GM18951 (cell line): ENCODE data around the gene MOG.
A peak's percentile ranks its signal among the peaks of the same experiment; 100 is the strongest.

Experiments used
- POLR2A ChIP-seq: IDR thresholded peaks from 4 replicates; pipeline ENCODE4 v1.6.1; 2011; ENCODE audit warnings: mild to moderate bottlenecking; ENCODE audit not compliant: insufficient read length, insufficient read depth; ENCODE audit errors: extremely low read depth
- in situ Hi-C: fragments of 300-500 bp; cut with MboI; formaldehyde crosslinking; loops from one replicate; pipeline ENCODE4 v1.12.0; 2022; ENCODE audit warnings: low sequenced_read_pairs, mixed read lengths, inconsistent platforms; ENCODE audit not compliant: unreplicated experiment

The MOG gene

GRCh38 chr6:29676981-29677601, 20.2 kb downstream of the MOG start:
- in situ Hi-C loops, result no loop called here

GRCh38 chr6:29678114-29678513, 21.2 kb downstream of the MOG start:
- in situ Hi-C loops, result no loop called here
- no peak for TF ChIP-seq POLR2A

More at GRCh38 chr6:29676981-29677601, 20.2 kb downstream of the MOG start:
- no peak for TF ChIP-seq POLR2A

- in situ Hi-C loops, result no loop called here
Measured at GRCh38 chr6:29679962-29680361, 23.1 kb downstream of the MOG start.

GRCh38 chr6:29680416-29680815, 23.5 kb downstream of the MOG start:
- no peak for TF ChIP-seq POLR2A
- in situ Hi-C loops, result no loop called here

More at GRCh38 chr6:29679962-29680361, 23.1 kb downstream of the MOG start:
- no peak for TF ChIP-seq POLR2A

- in situ Hi-C loops, result no loop called here
- peak; percentile 52 for TF ChIP-seq POLR2A
Measured at GRCh38 chr6:29680904-29681303, 24.0 kb downstream of the MOG start, which contains the start of gene ZFP57. Gene ZFP57, minus strand, starts transcription at chr6:29681152. Its CDS starts 4,149 bp downstream, at chr6:29677003.

GRCh38 chr6:29681811-29682210, 24.9 kb downstream of the MOG start:
- in situ Hi-C loops, result no loop called here
- TF ChIP-seq POLR2A, result no peak

GRCh38 chr6:29685718-29686326, 28.9 kb downstream of the MOG start:
- in situ Hi-C loops, result no loop called here
- TF ChIP-seq POLR2A, result no peak

GRCh38 chr6:29694637-29695036, 37.7 kb downstream of the MOG start:
- in situ Hi-C loops, result no loop called here
- TF ChIP-seq POLR2A, result no peak

GRCh38 chr6:29696147-29697125, 39.5 kb downstream of the MOG start:
- no peak for TF ChIP-seq POLR2A
- in situ Hi-C loops, result no loop called here

GRCh38 chr6:29702519-29703103, 45.7 kb downstream of the MOG start:
- in situ Hi-C loops, result loop anchor here (5.0 kb wide), 1 partner anchor 135 kb away; no protein-coding TSS in a partner anchor
- no peak for TF ChIP-seq POLR2A

GRCh38 chr6:29705389-29706231, 48.7 kb downstream of the MOG start:
- in situ Hi-C loops, result no loop called here
- no peak for TF ChIP-seq POLR2A

GRCh38 chr6:29708432-29709179, 51.7 kb downstream of the MOG start:
- TF ChIP-seq POLR2A, result no peak
- in situ Hi-C loops, result no loop called here

- in situ Hi-C loops, result no loop called here
- no peak for TF ChIP-seq POLR2A
Measured at GRCh38 chr6:29709188-29709587, 52.3 kb downstream of the MOG start.
